Endothelial cell of umbilical vein (primary cell): ENCODE measurements around the gene LRP6. TPM values are rescaled to one million over a fixed set of nuclear protein-coding genes. Genes with fewer than 3 reads are reported as not detected.

Experiments
- BruUV-seq: library from RNA; stranded (reverse); fragments of 400-500 nt; replicated peaks from 2 replicates; lab custom pipeline; 2021; lab: Mats Ljungman, UMichigan
- CTCF ChIA-PET: fragments of 300-600, 350-600 bp; sonication (Branson Sonifier 250); formaldehyde crosslinking; loops from one replicate; lab custom pipeline; 2021; ENCODE audit warnings: antibody characterized with exemption, inconsistent platforms; lab: Charles Lee
- POLR2A ChIA-PET: fragments of 300-600, 350-600 bp; sonication (Branson Sonifier 250); formaldehyde crosslinking; loops from one replicate; lab custom pipeline; 2021; ENCODE audit warnings: antibody characterized with exemption, inconsistent platforms; lab: Charles Lee
- DNase-seq: peaks from one replicate; pipeline ENCODE4 v3.0.0-alpha.2; 2011; ENCODE audit warnings: low read depth, low spot score
- FAIRE-seq: peaks from 2 replicates; lab custom pipeline; 2011; peaks lifted over from hg19 to GRCh38; lab: Jason Lieb, UNC
- H2AFZ ChIP-seq: 2 replicates; pipeline ENCODE4 v1.6.0; 2012; ENCODE audit warnings: low read depth, low read length, control low read depth, inconsistent platforms
- H3K27ac ChIP-seq: 2 replicates; pipeline ENCODE4 v1.5.1; 2011; ENCODE audit warnings: low read depth, mild to moderate bottlenecking, control low read depth, low read length, moderate library complexity; ENCODE audit not compliant: insufficient read depth
- H3K27me3 ChIP-seq, 2 experiments: 2 replicates each; pipeline versions ENCODE4 v1.6.0 to v1.6.1; 2011; ENCODE audit warnings: low read length in 2 of 2, mixed read lengths in 1 of 2; ENCODE audit not compliant: control insufficient read depth in 2 of 2, insufficient read depth in 2 of 2
- H3K36me3 ChIP-seq, 2 experiments: 2 replicates in 1 of 2; 3 replicates in 1 of 2; pipeline ENCODE4 v1.5.1; 2011; ENCODE audit warnings: low read length in 2 of 2, mild to moderate bottlenecking in 1 of 2, moderate library complexity in 1 of 2; ENCODE audit not compliant: control insufficient read depth in 2 of 2, insufficient read depth in 2 of 2; ENCODE audit errors: extremely low read depth in 1 of 2
- H3K4me1 ChIP-seq: 3 replicates; pipeline ENCODE4 v1.5.1; 2011; ENCODE audit warnings: mild to moderate bottlenecking, low read length; ENCODE audit not compliant: control insufficient read depth, insufficient read depth; ENCODE audit errors: extremely low read depth
- H3K4me2 ChIP-seq: 2 replicates; pipeline ENCODE4 v1.6.1; 2011; ENCODE audit warnings: low read length, control low read depth, mixed read lengths; ENCODE audit not compliant: insufficient read depth
- H3K4me3 ChIP-seq, 3 experiments: fragments of 200-600 bp in 1 of 3; sonication (generic), shearing (Covaris generic) in 1 of 3; replicated peaks in 1 of 3; 2 replicates each; pipeline ENCODE4 v1.5.1; 2011 to 2016; ENCODE audit warnings: control low read depth in 3 of 3, low read length in 3 of 3, mild to moderate bottlenecking in 2 of 3, inconsistent platforms in 1 of 3, low read depth in 1 of 3, moderate library complexity in 1 of 3; ENCODE audit not compliant: insufficient read depth in 1 of 3
- H3K79me2 ChIP-seq: 2 replicates; pipeline ENCODE4 v1.6.0; 2012; ENCODE audit warnings: low read length, inconsistent platforms; ENCODE audit not compliant: control insufficient read depth, insufficient read depth
- H3K9ac ChIP-seq: replicated peaks from 2 replicates; pipeline ENCODE3; 2011; ENCODE audit warnings: low read length, control low read depth; ENCODE audit not compliant: insufficient read depth; ENCODE audit errors: extremely low read depth
- H3K9me1 ChIP-seq: replicated peaks from 3 replicates; pipeline ENCODE4 v1.6.0; 2011; ENCODE audit warnings: mild to moderate bottlenecking, low read length; ENCODE audit not compliant: control insufficient read depth, insufficient read depth; ENCODE audit errors: extremely low read depth
- H3K9me3 ChIP-seq: replicated peaks from 2 replicates; pipeline ENCODE4 v1.5.1; 2012; ENCODE audit warnings: low read length, inconsistent platforms; ENCODE audit not compliant: control insufficient read depth, insufficient read depth
- H4K20me1 ChIP-seq: replicated peaks from 2 replicates; pipeline ENCODE3; 2011; ENCODE audit warnings: mild to moderate bottlenecking, low read length; ENCODE audit not compliant: control insufficient read depth, insufficient read depth; ENCODE audit errors: extremely low read depth
- EZH2 ChIP-seq: IDR thresholded peaks from 2 replicates; pipeline ENCODE4 v1.6.1; 2012; ENCODE audit warnings: borderline replicate concordance, low read depth, mild to moderate bottlenecking, moderate library complexity, low read length, inconsistent platforms; ENCODE audit not compliant: severe bottlenecking
- FOS ChIP-seq: IDR thresholded peaks from 2 replicates; pipeline ENCODE4 v1.6.1; 2011; ENCODE audit warnings: mild to moderate bottlenecking, low read length, moderate library complexity, borderline replicate concordance; ENCODE audit not compliant: insufficient read depth
- GATA2 ChIP-seq: IDR thresholded peaks from 2 replicates; pipeline ENCODE4 v1.7.0; 2011; ENCODE audit warnings: low read depth, mild to moderate bottlenecking, moderate library complexity, mixed read lengths, low read length; ENCODE audit not compliant: insufficient read length, insufficient read depth
- JUN ChIP-seq: IDR thresholded peaks from 2 replicates; pipeline ENCODE4 v1.6.1; 2011; ENCODE audit warnings: borderline replicate concordance, low read depth; ENCODE audit not compliant: insufficient read length, insufficient read depth
- MYC ChIP-seq: IDR thresholded peaks from one replicate; pipeline ENCODE4 v1.6.1; 2011; ENCODE audit warnings: mild to moderate bottlenecking, low read depth, low read length
- POLR2A ChIP-seq: IDR thresholded peaks from 2 replicates; pipeline ENCODE4 v1.6.1; 2012; ENCODE audit warnings: low read depth, mild to moderate bottlenecking, control low read depth, low read length
- POLR2AphosphoS5 ChIP-seq: IDR thresholded peaks from 2 replicates; pipeline ENCODE4 v1.6.1; 2012; ENCODE audit warnings: low read depth, mild to moderate bottlenecking, control low read depth, low read length, moderate library complexity; ENCODE audit not compliant: insufficient read depth
- dilution Hi-C: fragments of 300-500 bp; cut with MboI; formaldehyde crosslinking; loops from one replicate; pipeline ENCODE4 v1.15.0; 2019; ENCODE audit warnings: low sequenced_read_pairs; ENCODE audit not compliant: extremely low pct_ligation_motif_present
- intact Hi-C: fragments of 100-400 bp; cut with micrococcal nuclease; formaldehyde crosslinking; loops from one replicate; pipeline ENCODE4 v1.10.0; 2022
- polyA plus RNA-seq, 4 experiments: library from polyadenylated mRNA; depleted of rRNA in 3 of 4; stranded (reverse) in 3 of 4; unstranded in 1 of 4; fragments of >200 nt; gene quantifications; 2 replicates each; pipeline versions ENCODE4 v1.2.1 to v1.2.3, GENCODE V29; 2011 to 2012; ENCODE audit warnings: missing spikeins in 1 of 4
- total RNA-seq: library from RNA; stranded (reverse); gene quantifications from 2 replicates; pipeline ENCODE4 v1.2.3, GENCODE V29; 2021
- TF ChIP-seq, protein P1 (sequence below), 2 donors: IDR thresholded peaks; 1 replicate in 1 of 2; 2 replicates in 1 of 2; pipeline ENCODE4 v1.5.1; 2011; ENCODE audit warnings: low read length in 2 of 2, mild to moderate bottlenecking in 2 of 2, moderate library complexity in 2 of 2, control low read depth in 1 of 2, inconsistent platforms in 1 of 2, low read depth in 1 of 2; ENCODE audit not compliant: insufficient read depth in 1 of 2; ENCODE audit errors: extremely low read depth in 1 of 2
- TF ChIP-seq, protein P2 (sequence below): IDR thresholded peaks from 2 replicates; pipeline ENCODE4 v1.6.1; 2011; ENCODE audit not compliant: insufficient read depth, insufficient read length

Gene LRP6
- total and polyA plus RNA-seq, 2 donors (not counting 3 experiments of a cell fraction or from before 2014, with no cell fraction given) = 28.5 to 41.7 TPM

DNA sequence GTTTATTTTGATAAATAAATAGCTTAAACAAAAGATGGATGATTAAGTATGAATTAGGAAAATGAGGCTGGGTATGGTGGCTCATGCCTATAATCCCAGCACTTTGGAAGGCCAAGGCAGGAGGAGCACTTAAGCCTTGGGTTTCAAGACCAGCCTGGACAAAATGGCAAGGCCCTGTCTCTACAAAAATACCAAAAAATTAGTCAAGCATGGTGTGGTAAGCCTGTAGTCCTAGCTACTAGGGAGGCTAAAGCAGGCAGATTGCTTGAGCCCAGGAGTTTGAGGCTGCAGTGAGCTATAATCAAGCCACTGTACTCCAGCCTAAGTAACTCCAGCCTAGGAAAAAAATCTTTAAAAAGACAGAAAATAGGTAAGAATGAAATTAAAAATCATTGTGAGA lies 100.1 kb downstream of the LRP6 start:
- Histone ChIP-seq H3K79me2 (no peaks in the 10 kb centered on the region), H3K9ac (no peak overlapping the region), H3K27ac (no peak overlapping the region), H3K9me3 (no peaks in the 10 kb centered on the region), H3K36me3 (peaks cover 0 to 2% of the 10 kb centered on the region in 2 experiments), H2AFZ (no peak overlapping the region), H3K27me3 (no peaks in the 10 kb centered on the region), H3K4me3 (no peak overlapping the region), H4K20me1 (peaks cover 3% of the 10 kb centered on the region), H3K4me1 (no peaks in the 10 kb centered on the region), H3K9me1 (no peaks in the 10 kb centered on the region), H3K4me2 (no peak overlapping the region)
- dilution Hi-C loops (no loop called here), intact Hi-C loops (no loop called here)
- BruUV-seq = no TSS peak
- ChIA-PET CTCF (no interaction called here), POLR2A (no interaction called here)
- DNase-seq (no peak), FAIRE-seq (no peak)
- TF ChIP-seq GATA2 (no peak), MYC (no peak), JUN (no peak), FOS (no peak), EZH2 (no peak), POLR2A (no peak), POLR2AphosphoS5 (no peak)
- TF ChIP-seq, protein P1, sequence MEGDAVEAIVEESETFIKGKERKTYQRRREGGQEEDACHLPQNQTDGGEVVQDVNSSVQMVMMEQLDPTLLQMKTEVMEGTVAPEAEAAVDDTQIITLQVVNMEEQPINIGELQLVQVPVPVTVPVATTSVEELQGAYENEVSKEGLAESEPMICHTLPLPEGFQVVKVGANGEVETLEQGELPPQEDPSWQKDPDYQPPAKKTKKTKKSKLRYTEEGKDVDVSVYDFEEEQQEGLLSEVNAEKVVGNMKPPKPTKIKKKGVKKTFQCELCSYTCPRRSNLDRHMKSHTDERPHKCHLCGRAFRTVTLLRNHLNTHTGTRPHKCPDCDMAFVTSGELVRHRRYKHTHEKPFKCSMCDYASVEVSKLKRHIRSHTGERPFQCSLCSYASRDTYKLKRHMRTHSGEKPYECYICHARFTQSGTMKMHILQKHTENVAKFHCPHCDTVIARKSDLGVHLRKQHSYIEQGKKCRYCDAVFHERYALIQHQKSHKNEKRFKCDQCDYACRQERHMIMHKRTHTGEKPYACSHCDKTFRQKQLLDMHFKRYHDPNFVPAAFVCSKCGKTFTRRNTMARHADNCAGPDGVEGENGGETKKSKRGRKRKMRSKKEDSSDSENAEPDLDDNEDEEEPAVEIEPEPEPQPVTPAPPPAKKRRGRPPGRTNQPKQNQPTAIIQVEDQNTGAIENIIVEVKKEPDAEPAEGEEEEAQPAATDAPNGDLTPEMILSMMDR (IDR thresholded peaks at IDR 0.05; ENCODE audit: extremely low read depth in 1 of 2, insufficient read depth in 1 of 2, low read depth in 1 of 2, low read length in 2 of 2) = no peak
- TF ChIP-seq, protein P2, sequence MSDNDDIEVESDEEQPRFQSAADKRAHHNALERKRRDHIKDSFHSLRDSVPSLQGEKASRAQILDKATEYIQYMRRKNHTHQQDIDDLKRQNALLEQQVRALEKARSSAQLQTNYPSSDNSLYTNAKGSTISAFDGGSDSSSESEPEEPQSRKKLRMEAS = no peak
